NB4 (cell line): ENCODE results near the gene GFOD1.
"Not testable (repeated sequence)": the region's sequence is repeated elsewhere in the genome, so short reads cannot be mapped to it uniquely, and the experiment has no call there.

Source experiments
- DNase-seq: peaks from one replicate; pipeline ENCODE4 v3.0.0; 2010; ENCODE audit warnings: low read depth
- H3K4me3 ChIP-seq: one replicate; pipeline ENCODE4 v1.5.1; 2011; ENCODE audit warnings: mild to moderate bottlenecking, low read depth, low read length, moderate library complexity
- MYC ChIP-seq: IDR thresholded peaks from 2 replicates; pipeline ENCODE4 v1.6.1; 2011; ENCODE audit warnings: low read depth, low read length
- POLR2A ChIP-seq: IDR thresholded peaks from 2 replicates; pipeline ENCODE4 v1.6.1; 2011; ENCODE audit warnings: mild to moderate bottlenecking; ENCODE audit not compliant: insufficient read length; ENCODE audit errors: extremely low read depth
- TF ChIP-seq, protein P1 (sequence below): IDR thresholded peaks from one replicate; pipeline ENCODE4 v1.5.1; 2012; ENCODE audit warnings: low read depth, low read length
- TF ChIP-seq, protein P2 (sequence below): IDR thresholded peaks from 2 replicates; pipeline ENCODE4 v1.6.1; 2011; ENCODE audit warnings: low read depth, low read length

The GFOD1 gene

GRCh38 chr6:13392462-13392861 is 94.9 kb downstream of the GFOD1 start:
- H3K4me3 ChIP-seq, result no peak overlapping the region
- DNase-seq, result no peak
- no peak for TF ChIP-seq MYC
- TF ChIP-seq, protein P1, sequence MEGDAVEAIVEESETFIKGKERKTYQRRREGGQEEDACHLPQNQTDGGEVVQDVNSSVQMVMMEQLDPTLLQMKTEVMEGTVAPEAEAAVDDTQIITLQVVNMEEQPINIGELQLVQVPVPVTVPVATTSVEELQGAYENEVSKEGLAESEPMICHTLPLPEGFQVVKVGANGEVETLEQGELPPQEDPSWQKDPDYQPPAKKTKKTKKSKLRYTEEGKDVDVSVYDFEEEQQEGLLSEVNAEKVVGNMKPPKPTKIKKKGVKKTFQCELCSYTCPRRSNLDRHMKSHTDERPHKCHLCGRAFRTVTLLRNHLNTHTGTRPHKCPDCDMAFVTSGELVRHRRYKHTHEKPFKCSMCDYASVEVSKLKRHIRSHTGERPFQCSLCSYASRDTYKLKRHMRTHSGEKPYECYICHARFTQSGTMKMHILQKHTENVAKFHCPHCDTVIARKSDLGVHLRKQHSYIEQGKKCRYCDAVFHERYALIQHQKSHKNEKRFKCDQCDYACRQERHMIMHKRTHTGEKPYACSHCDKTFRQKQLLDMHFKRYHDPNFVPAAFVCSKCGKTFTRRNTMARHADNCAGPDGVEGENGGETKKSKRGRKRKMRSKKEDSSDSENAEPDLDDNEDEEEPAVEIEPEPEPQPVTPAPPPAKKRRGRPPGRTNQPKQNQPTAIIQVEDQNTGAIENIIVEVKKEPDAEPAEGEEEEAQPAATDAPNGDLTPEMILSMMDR, result no peak
- TF ChIP-seq POLR2A, result no peak
- TF ChIP-seq, protein P2, sequence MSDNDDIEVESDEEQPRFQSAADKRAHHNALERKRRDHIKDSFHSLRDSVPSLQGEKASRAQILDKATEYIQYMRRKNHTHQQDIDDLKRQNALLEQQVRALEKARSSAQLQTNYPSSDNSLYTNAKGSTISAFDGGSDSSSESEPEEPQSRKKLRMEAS, result no peak

- DNase-seq, result no peak
- TF ChIP-seq POLR2A (no peak), MYC (no peak)
- TF ChIP-seq, protein P2, result no peak
- TF ChIP-seq, protein P1, result no peak
Observed at GRCh38 chr6:13391537-13391936, 95.9 kb downstream of the GFOD1 start.

GRCh38 chr6:13390658-13391057 is 96.7 kb downstream of the GFOD1 start:
- H3K4me3 ChIP-seq, result no peak overlapping the region
- TF ChIP-seq, protein P1, result no peak
- TF ChIP-seq, protein P2, result no peak
- TF ChIP-seq POLR2A (no peak), MYC (no peak)
- no peak for DNase-seq

More at GRCh38 chr6:13391537-13391936, 95.9 kb downstream of the GFOD1 start:
- H3K4me3 ChIP-seq, result no peak overlapping the region

- H3K4me3 ChIP-seq, DNase-seq: not testable (repeated sequence)
Observed at GRCh38 chr6:13389237-13389636, 98.2 kb downstream of the GFOD1 start.

DNA sequence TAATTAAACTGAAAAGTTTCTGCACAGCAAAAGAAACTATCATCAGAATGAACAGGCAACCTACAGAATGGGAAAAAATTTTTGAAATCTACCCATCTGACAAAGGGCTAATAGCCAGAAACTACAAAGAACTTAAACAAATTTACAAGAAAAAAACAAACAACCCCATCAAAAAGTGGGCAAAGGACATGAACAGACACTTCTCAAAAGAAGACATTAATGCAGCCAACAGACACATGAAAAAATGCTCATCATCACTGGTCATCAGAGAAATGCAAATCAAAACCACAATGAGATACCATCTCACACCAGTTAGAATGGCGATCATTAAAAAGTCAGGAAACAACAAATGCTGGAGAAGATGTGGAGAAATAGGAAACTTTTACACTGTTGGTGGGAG is 98.6 kb downstream of the GFOD1 start:
- H3K4me3 ChIP-seq, DNase-seq: not testable (repeated sequence)

- H3K4me3 ChIP-seq, result no peak overlapping the region
- TF ChIP-seq, protein P1, result no peak
- TF ChIP-seq, protein P2, result no peak
- TF ChIP-seq POLR2A (no peak), MYC (no peak)
- no peak for DNase-seq
Observed at GRCh38 chr6:13384966-13385365, 102.4 kb downstream of the GFOD1 start.

DNA sequence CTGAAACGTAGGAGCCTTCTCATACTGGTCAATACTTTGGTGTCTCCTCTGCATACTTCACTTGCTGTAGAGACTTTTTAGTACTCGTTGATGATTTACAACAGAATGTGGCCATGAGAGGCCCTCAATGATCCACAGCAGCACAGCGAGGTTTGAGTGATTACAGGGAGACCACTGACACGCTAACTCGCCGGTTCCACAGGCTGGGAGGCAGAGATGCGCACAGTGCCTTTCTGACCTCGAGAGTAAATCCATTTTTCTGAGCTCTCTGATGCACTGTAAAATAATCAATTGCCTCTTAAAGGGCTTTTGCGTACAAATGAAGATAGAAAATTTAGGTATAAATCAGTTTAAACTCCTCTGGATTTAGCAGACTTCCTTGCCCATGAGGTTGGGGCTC is 102.9 kb downstream of the GFOD1 start:
- TF ChIP-seq, protein P1, result no peak
- TF ChIP-seq MYC (no peak), POLR2A (no peak)
- TF ChIP-seq, protein P2, result no peak
- no peak overlapping the region for H3K4me3 ChIP-seq
- DNase-seq, result no peak
